NCI-H1092 (cell line): ENCODE measurements around the gene CFAP410.
"Not testable (repeated sequence)": the region's sequence is repeated elsewhere in the genome, so short reads cannot be mapped to it uniquely, and the experiment has no call there.

Experiments used
- DNase-seq: peaks from one replicate; lab custom pipeline; 2025; lab: John Stamatoyannopoulos, UW

CFAP410 gene

DNA sequence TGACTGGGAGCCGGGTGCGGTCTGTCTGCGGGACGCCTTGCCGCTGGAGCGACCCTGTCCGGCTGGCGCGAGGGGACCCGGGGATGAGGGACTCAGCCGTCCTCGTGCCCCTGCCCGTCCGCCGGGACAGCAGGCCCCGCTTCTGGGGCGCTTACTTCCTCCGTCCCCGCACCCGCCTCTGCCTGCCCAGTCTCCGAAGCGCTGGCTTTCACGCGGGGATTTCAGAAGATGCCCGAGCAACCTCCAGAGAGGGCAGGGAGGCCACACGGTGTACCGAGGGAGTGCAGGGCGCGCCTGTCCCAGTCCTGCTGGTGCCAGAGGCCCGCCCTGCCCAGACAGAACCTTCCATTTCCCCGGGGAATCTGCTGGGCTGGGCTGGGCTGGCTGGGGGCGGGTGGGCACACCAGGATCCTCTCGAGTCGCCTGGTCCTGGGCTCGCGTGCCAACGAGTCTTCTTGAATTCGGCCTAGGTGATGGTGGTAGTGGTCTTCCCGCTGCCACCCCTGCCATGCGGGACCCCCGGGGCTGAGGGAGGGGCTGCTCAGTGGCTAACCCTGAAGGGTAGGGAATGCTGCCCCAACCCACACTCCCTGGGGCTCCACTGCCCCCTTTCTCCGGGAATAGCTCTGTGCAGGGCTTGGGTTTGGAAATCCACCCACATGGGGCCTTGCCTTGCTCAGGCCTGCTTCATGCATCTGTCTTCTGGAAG lies 11.7 kb upstream of the CFAP410 start:
- DNase-seq = no peak

DNA sequence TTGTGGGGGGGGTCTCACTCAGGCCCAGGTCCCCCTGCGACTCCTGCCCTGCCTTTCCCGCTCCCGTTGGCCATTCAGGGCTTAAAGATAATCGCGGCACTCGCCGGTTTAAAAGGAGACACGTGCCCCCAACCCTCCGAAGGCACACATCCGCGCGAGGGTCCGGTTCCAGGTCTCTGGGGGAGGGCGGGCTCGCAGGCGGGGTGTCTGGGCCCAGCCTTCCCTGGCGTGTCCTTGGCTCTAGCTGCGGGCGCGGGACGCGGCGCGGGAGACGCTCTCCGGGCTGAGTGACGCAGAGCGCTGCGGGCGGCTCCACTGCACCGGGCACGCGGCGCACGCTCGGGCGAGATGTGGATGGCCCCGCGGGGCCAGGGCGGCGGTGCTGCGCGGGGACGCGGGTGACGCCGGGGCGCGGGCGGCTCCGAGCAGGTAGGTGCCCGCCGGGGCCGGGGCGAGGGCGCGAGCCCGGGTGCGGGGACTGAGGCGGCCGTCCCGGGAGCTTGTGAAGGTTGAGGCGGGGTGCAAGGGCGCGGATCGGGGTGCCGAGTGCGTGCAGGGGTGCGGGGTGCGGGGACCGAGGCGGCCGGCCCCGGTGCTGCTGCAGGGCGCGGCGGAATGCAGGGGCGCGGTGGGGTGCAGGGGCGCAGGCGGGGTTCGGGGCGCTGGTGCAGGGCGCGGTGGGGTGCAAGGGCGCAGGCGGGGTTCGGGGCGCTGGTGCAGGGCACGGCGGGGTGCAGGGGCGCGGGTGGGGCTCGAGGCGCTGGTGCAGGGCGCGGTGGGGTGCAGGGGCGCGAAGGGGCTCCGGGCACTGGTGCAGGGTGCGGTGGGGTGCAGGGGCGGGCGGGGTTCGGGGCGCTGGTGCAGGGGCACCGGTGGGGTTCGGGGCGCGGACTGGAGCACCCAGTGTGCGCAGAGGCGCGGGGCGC lies 10.9 kb upstream of the CFAP410 start:
- no peak for DNase-seq

DNA sequence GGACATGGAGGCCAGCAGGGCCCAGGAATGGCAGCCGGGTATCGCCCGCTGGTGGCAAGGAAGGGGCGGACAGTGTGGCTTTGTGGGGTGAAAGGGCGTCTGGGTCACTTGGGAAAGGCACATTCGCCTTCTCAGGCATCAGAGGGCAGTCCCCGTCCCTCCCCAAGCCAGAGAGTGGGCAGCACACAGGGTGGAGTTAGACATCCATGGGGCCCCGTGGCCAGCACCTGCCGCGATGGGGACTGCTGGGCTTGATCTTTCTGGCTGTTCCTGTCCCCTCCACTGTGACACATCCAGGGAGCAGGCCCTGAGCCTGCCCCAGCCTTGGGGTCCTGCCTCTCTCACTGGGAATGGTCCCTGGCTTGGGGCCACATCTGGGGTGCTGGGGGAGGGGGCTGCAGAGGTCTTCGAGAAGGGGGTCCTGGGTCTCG lies 10.2 kb upstream of the CFAP410 start:
- DNase-seq = no peak

DNA sequence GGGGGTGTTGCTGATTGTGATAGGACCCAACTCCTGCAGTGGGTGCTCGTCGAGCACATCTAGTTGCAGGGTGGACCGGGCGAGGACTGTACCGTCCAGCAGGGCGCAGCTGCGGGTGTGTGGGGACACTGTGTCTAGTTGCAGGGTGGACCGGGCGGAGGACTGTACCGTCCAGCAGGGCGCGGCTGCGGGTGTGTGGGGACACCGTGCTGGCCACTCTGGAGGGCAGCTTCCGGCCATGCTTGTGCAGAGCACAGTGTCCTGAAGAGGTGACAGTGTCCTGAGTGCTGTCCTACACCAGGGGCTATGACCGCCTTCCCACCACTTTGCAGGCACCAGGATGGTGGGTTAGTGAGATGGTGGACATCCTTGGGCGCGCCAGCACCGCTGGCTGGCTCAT lies 9.7 kb upstream of the CFAP410 start:
- no peak for DNase-seq

DNA sequence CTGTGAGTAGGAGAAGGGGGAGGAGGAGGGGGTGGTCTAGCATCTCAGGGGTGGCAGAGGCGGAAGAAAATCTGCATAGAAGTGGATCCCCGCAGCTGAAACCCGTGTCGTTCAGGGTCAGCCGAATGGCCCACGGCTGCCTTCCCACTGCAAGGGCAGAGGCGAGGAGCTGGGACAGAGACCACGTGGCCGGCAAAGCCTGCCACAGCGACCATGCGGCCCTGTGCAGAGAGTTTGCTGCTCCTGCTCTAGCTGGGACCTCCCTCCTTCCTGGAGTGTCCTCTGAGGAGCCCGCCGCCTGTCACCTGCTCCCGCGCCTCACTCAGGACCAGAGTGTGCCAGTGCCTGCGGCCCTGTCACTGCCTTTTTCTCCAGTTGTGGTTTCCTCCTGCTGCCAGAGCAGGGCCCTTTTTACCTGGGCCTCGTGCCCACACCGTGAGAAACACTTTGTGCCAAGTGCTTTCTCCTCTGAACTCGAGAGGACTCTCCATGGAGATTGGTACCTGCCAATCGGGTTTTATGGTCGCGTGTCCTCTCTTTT lies 8.8 kb upstream of the CFAP410 start:
- DNase-seq = peak; percentile 86

DNA sequence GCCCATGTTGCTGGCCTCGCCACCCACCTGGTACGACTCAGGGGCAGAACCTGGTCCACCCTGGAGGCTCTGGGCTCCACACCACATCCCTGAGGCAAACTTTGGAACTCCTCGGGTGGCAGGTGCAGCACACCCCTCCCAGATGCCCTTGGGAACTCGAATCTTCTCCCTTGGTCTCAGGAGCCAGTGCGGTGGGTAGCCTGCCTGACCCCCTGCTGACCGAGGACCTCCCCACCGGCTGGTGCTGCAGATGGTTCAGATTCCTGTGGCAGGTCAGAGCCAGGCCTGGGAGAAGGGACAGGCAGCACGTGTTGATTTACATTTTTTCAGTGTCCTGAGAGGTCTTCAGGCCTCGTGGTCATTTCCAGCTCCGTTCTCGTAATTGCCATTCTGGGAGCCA lies 6.3 kb upstream of the CFAP410 start:
- no peak for DNase-seq

DNA sequence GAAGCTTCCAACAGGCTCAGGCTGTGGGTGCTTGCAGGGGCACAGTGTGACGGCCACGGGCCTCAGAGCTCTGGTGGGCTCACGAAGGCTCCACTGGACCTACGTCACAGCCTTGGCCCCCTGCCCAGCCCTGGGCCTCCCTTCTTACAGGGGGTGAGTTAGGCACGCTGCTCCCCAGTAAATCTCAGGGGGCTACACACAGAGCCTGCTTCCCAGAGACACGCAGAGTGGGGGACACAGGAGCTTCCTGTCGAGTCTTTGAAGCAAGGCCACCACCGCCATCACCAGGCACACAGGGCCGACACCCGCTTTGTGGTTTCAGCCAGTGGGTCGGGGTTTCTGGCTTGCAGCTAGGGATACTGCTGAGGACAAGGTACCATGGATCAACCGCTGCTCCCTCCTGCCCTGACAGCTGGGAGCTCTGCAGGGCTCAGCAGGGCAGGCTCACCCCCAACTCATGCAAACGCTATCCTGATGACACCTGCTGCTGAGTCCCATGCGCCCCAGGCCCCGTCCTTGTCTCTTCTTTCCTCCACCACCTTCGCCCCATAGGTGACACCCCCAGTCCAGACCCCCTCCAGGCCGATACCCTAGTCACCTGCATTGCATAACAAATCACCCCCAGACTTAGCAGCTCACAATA lies 5.5 kb upstream of the CFAP410 start:
- DNase-seq = no peak

DNA sequence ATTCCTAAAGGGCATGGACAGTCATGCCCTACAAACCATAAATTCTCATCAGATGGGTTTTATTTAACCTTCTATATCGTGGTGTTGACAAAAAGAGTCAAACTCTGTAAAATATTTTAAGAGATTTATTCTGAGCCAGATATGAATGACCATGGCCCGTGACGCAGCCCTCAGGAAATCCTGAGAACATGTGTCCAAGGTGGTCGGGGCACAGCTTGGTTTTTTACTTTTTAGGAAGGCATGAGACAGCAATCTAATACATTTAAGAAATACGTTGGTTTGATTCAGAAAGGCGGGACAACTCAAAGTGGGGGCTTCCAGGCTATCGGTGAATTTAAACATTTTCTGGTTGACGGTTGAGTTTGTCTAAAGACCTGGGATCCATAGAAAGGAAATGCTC lies 3.8 kb upstream of the CFAP410 start:
- DNase-seq = not testable (repeated sequence)

DNA sequence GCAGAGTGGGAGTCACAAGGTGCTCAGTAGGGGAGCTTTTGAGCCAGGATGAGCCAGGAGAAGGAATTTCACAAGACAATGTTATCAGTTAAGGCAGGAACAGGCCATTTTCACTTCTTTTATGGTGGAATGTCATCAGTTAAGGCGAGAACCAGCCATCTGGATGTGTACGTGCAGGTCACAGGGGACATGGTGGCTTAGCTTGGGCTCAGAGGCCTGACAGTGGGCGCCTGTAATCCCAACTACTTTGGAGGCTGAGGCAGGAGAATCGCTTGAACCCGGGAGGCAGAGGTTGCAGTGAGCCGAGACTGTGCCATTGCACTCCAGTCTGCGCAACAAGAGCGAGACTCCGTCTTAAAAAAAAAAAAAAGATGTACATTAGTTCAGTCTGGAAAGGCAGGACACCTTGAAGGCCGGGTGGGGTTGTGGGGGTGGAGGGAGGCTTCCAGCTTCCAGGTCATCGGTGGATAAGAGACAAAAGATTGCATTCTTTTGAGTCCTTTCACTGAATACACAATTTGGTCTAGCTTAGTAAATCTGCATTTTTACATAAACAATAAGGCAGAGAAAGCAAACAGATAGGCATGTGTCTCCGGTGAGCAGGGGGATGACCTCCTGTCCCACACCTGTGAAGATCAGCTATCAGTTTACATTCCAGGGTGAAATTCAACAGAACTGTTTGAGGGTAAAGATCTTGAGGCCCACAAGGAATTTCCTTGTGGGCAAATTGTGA lies 2.7 kb upstream of the CFAP410 start:
- not testable (repeated sequence) for DNase-seq

DNA sequence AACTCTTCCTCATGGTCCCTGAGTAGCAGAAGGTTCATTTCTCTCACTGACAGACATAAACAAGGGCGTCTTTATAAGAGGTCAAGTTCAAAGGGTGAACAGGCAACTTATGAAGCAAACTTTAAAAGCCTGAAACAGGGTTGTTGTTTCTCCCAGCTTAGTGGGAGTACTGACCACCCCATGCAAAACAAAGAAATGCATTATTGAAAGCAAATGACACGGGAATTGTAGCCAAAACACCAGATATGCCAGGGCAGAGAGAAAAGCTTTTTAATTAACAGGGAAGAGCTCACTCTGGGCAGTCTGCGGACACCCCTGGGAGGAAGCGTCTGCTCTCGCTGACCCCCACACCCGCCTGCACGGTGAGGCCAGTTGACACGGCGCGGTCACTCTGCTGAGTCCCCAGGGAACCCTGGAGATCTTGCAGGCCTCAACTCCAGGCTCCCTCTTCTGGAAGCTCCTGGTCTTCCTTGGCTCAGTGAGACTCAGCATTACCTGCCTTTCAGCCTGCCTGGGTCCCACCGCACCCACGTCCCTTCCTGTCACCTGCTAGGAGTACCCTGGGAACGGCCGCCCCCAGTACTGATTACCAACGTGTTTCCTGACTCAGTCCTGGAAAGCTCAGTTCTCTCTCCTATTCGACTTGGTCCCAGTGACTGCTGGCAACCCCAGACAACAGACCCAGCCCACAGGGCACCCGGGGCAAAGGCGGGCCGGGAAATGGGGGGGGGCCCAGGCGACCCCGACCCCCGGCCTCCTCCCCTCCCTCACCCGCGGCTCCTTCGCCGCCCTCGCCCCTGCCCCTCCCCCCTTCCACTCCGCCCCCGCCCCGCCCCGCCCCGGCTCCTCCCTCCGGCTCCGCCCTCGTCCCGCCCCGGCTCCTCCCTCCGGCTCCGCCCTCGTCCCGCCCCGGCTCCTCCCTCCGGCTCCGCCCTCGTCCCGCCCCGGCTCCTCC lies 972 bp downstream of the CFAP410 start:
- DNase-seq = peak; percentile 15

DNA sequence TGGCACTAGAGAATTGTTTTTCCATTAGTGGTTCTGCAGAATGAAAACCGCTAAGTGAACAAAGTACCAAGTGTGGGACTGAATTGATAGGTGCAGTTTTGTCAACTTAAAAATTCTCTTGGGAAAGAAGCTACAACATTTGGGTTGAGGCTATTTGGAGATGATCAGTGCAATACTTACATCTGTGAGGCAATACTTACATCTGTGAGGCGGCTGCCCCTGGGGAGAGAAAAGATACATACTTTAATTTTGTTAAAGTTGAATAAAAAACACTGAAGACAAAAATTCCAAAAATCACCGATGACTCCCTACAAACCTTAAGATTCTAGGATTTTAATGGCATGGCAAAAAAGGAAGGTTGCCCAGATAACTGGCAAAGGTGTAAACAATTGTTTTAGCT lies 1.7 kb downstream of the CFAP410 start:
- no peak for DNase-seq

DNA sequence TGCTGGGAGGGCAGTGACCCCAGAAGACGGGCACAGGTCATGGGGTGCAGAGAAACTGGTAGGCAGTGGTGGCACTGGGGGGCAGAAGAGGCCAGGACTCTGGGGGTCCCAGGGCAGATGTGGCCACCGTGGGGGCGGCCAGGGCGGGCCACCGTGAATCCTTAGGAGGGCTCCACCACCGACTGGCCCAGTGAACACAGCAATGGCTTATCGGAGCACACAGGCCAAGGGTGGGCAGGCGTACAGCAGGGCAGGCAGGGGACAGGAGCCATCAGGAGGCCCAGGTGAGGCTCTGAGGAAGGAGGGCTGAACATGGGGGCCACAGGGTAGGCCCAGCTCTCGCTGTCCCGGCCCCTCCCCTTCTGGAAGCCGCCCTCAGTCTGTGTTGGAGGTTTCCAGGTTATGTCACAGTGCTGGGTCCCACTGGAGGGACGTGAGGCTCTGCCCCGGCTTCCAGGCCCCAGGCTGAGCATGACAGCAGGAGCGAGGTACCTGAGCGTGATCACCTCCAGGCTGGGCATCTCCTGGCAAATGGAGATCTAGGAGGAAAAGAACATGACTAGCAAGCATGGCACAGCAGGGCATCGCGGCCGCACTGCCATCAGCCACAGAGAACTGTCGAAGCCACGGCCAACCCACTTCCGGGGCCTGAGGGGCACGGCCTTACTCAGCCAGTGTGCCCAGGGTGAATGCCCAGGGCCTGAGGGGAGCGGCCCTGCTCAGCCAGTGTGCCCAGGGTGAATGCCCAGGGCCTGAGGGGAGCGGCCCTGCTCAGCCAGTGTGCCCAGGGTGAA lies 3.7 kb downstream of the CFAP410 start:
- no peak for DNase-seq

DNA sequence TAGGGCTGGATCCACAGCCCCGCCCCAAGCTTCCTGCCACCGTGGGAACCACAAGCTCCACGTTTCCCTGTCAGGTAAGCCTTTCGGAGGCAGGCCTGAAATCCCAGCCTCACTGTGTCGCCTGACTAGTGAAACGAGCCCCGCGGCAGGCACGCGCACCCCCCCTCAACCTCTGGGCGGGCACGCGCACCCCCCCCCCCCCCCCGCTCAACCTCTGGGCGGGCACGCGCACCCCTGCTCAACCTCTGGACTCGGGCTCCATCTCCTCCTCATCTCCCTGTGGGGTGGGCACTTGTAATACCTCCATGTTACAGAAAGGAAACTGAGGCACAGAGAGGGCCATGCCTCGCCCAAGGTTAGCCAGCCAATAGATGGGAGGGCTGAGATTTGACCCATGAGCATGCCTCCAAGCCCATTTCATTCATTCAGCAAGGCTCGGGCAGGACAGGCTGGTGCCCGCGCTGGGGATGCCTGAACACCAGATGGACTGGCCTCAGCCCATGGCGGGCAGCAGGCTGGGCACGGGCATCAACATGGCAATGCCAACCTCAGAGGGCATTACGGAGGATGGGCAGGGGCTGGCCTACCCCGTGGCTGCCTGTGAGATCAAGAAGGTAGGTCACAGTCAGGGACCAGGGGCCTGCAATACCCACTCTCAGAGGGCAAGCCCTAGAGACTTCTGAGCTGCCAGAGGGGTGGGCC lies 4.7 kb downstream of the CFAP410 start:
- DNase-seq = no peak

DNA sequence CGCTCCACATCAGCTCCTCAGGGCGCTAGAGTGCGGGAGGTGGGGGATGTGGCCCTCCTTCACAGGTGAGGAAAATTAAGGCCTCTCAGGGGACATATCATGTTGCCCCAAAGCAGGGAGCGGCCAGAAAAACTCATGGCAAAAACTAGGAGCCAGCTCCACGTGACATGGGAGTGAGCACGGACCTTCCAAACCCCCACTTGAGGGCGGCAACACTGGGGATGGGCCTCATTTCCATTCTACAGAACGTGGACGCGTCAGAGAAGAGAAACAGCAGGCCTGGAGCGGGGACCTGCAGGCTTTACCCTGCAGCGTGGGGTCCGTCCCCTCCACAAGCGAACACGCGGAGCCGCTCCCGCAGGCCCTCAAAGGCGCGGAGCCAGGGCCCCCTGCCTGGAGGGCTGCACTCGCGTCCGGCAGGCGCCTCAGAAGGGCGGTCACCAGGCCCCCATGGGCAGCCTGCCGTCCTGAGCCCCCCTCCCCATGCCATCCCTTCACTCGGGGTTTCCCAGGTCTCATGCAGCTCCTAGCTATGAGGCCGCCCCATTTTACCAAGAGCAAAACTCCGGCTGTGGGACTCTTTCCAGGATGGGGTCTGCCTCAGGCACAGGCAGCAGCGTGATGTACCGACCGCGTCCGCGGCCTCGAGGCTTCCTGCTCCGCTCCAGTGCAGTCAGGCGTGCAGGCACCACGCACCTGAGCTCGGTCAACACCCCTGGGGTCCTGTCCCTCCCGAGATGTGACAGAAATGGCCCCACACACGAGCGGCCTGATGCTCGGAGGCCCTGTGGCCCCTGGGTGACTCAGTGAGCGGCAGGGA lies 5.5 kb downstream of the CFAP410 start:
- no peak for DNase-seq

DNA sequence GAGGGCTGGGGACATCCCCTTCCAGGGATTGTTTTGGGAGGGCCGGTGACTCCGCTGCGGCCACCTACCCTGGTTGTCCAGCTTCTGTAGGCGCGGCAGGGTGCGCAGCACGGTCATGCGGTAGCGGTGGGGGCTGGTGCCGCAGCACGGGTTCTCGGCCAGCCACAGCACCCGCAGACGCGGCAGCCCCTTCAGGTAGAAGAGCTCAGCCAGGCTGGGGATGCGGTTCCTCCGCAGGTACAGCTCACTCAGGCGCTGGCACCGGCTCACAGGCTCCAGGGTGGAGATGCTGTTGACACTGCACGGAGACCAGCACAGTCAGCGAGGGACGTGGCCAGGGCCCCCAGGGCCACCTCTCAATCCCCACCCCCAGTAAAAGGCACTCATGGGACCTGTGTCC lies 6.2 kb downstream of the CFAP410 start:
- DNase-seq = no peak

DNA sequence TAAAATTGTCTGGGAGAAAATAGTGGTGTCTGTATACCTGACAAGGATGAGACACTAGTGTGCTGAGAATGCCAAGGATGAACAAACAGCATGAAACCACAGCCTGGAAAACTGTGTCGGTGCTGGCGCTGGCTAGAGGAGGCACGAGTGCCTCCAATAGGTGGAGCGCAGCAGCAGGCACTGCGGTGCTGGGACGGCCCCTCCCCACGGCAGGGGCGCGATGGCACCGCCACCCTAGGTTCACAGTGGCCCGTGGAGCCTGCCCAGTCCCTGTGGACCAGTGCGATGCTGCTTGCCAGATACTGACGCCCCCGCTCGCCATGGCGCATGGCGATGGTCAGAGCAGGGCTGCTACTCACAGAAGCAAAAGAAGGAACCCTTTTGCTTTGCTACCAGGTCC lies 6.8 kb downstream of the CFAP410 start:
- DNase-seq = no peak

DNA sequence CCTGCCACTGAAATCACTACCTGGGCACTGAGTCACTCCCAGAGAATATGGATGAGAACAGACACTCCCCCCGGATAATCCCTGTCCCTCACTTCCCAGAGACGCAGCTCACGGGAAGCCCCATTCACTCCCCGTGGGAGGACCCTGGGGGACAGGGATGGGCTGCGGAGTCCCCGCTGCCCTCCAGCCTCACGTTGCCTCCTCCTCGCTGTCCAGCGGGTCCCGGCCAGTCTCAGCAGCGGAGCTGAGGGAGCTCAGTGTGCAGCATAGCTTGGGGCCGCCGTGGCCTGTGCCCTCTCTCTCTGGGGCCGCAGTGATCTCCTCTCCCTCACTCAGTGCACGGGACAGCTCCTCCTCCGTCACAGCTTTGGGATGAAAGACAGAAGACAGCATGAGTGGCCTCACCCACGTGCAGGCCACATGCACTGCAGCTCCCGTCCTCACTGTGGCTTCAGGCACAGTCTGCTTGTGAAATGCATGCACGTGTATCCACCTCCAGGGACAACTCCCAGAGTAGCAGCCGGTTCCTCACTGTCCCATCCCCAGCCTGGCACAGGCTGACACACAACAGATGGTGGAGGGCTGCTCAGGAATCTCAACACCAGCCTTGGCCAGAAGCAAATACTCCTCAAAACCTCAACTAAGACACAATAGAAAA lies 7.4 kb downstream of the CFAP410 start:
- DNase-seq = no peak

DNA sequence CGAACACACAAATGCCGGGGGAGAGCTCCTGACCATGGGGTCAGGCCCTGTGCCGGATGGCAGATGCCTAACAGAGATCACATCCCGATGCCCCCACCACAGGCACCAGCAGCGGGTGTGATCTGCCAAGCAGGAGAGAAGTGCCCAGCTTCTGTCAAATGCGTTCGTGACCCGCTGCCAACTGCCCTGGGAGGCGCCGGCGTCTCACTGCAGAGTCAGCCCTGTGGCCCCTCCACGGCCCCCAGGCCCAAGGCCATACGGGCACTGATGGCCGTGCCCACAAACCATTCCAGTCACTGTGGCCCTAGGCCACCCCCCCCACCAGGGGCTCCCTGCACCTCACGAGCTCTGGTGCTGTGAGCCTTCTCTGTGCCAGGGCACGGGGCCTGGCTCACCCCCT lies 8.0 kb downstream of the CFAP410 start:
- no peak for DNase-seq
